ENCODE results near the gene IGFBP6. TPM values are rescaled to one million over a fixed set of nuclear protein-coding genes. Genes with fewer than 3 reads are reported as not detected.

IGFBP6 gene
- total and polyA plus RNA-seq, 4 donors, result 1.6 to 17.6 (median 12.0) TPM

- peak overlapping the region; percentile 8 to 94 (median 80) for H3K4me3 ChIP-seq (ENCODE audit: low read depth in 1 of 3, low read length in 3 of 3)
- TF ChIP-seq ATF3 (IDR thresholded peaks at IDR 0.05) (no peak), MAX (IDR thresholded peaks at IDR 0.05) (peak; percentile 55), RXRA (IDR thresholded peaks at IDR 0.05) (peak; percentile 22 to 37), CTCF (IDR thresholded peaks at IDR 0.05; ENCODE audit: low read depth, low read length, missing input control) (no peak), TAF1 (conservative IDR thresholded peaks at IDR 0.05) (no peak), JUND (IDR thresholded peaks at IDR 0.05) (no peak), FOXA2 (IDR thresholded peaks at IDR 0.05) (no peak), HNF4G (IDR thresholded peaks at IDR 0.05) (no peak), REST (IDR thresholded peaks at IDR 0.05) (peak; percentile 95), ZBTB33 (IDR thresholded peaks at IDR 0.05) (no peak), HNF4A (conservative IDR thresholded peaks at IDR 0.05) (peak in 1 of 2 donors; percentile 47), SP1 (IDR thresholded peaks at IDR 0.05) (peak; percentile 45), EGR1 (IDR thresholded peaks at IDR 0.05; ENCODE audit: low read depth in 2 of 2) (peak in 1 of 2 donors; percentile 18), GABPA (IDR thresholded peaks at IDR 0.05 in 1 of 2, conservative IDR thresholded peaks at IDR 0.05 in 1 of 2) (no peak), YY1 (IDR thresholded peaks at IDR 0.05) (peak; percentile 30), FOXA1 (IDR thresholded peaks at IDR 0.05) (no peak), NR2F2 (IDR thresholded peaks at IDR 0.05) (peak; percentile 25), RAD21 (IDR thresholded peaks at IDR 0.05) (no peak)
- H3K27me3 ChIP-seq (ENCODE audit: control insufficient read depth in 4 of 4, insufficient read depth in 4 of 4, low read length in 3 of 4), result no peaks in the 10 kb centered on the region
- peaks cover 3 to 18% (median 16%) of the 10 kb centered on the region in 4 donors for H3K36me3 ChIP-seq (ENCODE audit: control insufficient read depth in 4 of 4, insufficient read depth in 3 of 4, low read depth in 1 of 4, low read length in 3 of 4)
- peak overlapping the region; percentile 31 to 66 for H3K9ac ChIP-seq (ENCODE audit: low read depth in 1 of 2, low read length in 2 of 2)
- no peaks in the 10 kb centered on the region for H3K9me3 ChIP-seq (ENCODE audit: control insufficient read depth in 4 of 4, low read length in 3 of 4)
- peak overlapping the region; percentile 94 to 98 for H3K27ac ChIP-seq (ENCODE audit: low read depth in 1 of 2, low read length in 2 of 2)
- peak; percentile 63 for DNase-seq (ENCODE audit: low spot score)
- 29% methylated on average over 11 of the region's 11 CpGs for WGBS
- H3K4me1 ChIP-seq (ENCODE audit: control insufficient read depth in 4 of 4, insufficient read depth in 4 of 4, low read length in 3 of 4), result peaks cover 9 to 75% (median 45%) of the 10 kb centered on the region in 4 donors
Observed at GRCh38 chr12:53052419-53053217, 44.8 kb upstream of the IGFBP6 start.

All from liver (tissue), 9 donors.